GM18508 (cell line): ENCODE results near the gene CAPZB.
"Not testable (repeated sequence)": the region's sequence is repeated elsewhere in the genome, so short reads cannot be mapped to it uniquely, and the experiment has no call there.

ENCODE experiments used
- ATAC-seq: cut with Tn5 transposase; IDR thresholded peaks from one replicate; pipeline ENCODE4 v1.9.1; 2021; ENCODE audit warnings: moderate number of reproducible peaks; ENCODE audit not compliant: insufficient read depth, unreplicated experiment

Gene CAPZB

GRCh38 chr1:19502284-19502683, 16.9 kb upstream of the CAPZB start:
- ATAC-seq, result not testable (repeated sequence)

- not testable (repeated sequence) for ATAC-seq
Measured at GRCh38 chr1:19499887-19500286, 14.5 kb upstream of the CAPZB start.

- not testable (repeated sequence) for ATAC-seq
Measured at GRCh38 chr1:19497443-19497842, 12.1 kb upstream of the CAPZB start.

GRCh38 chr1:19496527-19496874, 11.2 kb upstream of the CAPZB start:
- no peak for ATAC-seq

- ATAC-seq, result no peak
Measured at GRCh38 chr1:19495799-19496526, 10.6 kb upstream of the CAPZB start.

GRCh38 chr1:19495000-19495656, 9.8 kb upstream of the CAPZB start:
- ATAC-seq, result no peak

GRCh38 chr1:19493547-19493946, 8.2 kb upstream of the CAPZB start:
- no peak for ATAC-seq

- no peak for ATAC-seq
Measured at GRCh38 chr1:19489996-19490395, 4.7 kb upstream of the CAPZB start.

- ATAC-seq, result no peak
Measured at GRCh38 chr1:19488136-19488535, 2.8 kb upstream of the CAPZB start.

- ATAC-seq, result no peak
Measured at GRCh38 chr1:19484798-19485361, 459 bp downstream of the CAPZB start.

- no peak for ATAC-seq
Measured at GRCh38 chr1:19484338-19484797, 971 bp downstream of the CAPZB start.

- ATAC-seq, result no peak
Measured at GRCh38 chr1:19483691-19484090, 1.6 kb downstream of the CAPZB start.

GRCh38 chr1:19483261-19483660, 2.1 kb downstream of the CAPZB start:
- ATAC-seq, result no peak

GRCh38 chr1:19481826-19482398, 3.4 kb downstream of the CAPZB start:
- no peak for ATAC-seq

GRCh38 chr1:19480282-19480681, 5.1 kb downstream of the CAPZB start:
- ATAC-seq, result no peak

GRCh38 chr1:19479351-19480120, 5.8 kb downstream of the CAPZB start:
- no peak for ATAC-seq

GRCh38 chr1:19478322-19478721, 7.0 kb downstream of the CAPZB start:
- ATAC-seq, result no peak

GRCh38 chr1:19477284-19478249, 7.8 kb downstream of the CAPZB start:
- ATAC-seq, result no peak

- ATAC-seq, result no peak
Measured at GRCh38 chr1:19476450-19477190, 8.7 kb downstream of the CAPZB start.
